Endothelial cell of umbilical vein (primary cell): ENCODE data around the gene MBOAT1. TPM values are rescaled to one million over a fixed set of nuclear protein-coding genes. Genes with fewer than 3 reads are reported as not detected.
"Not testable (repeated sequence)": the region's sequence is repeated elsewhere in the genome, so short reads cannot be mapped to it uniquely, and the experiment has no call there.

Source experiments
- BruUV-seq: library from RNA; stranded (reverse); fragments of 400-500 nt; replicated peaks from 2 replicates; lab custom pipeline; 2021; lab: Mats Ljungman, UMichigan
- CTCF ChIA-PET: fragments of 300-600, 350-600 bp; sonication (Branson Sonifier 250); formaldehyde crosslinking; loops from one replicate; lab custom pipeline; 2021; ENCODE audit warnings: antibody characterized with exemption, inconsistent platforms; lab: Charles Lee
- POLR2A ChIA-PET: fragments of 300-600, 350-600 bp; sonication (Branson Sonifier 250); formaldehyde crosslinking; loops from one replicate; lab custom pipeline; 2021; ENCODE audit warnings: antibody characterized with exemption, inconsistent platforms; lab: Charles Lee
- DNase-seq: peaks from one replicate; pipeline ENCODE4 v3.0.0-alpha.2; 2011; ENCODE audit warnings: low read depth, low spot score
- FAIRE-seq: peaks from 2 replicates; lab custom pipeline; 2011; peaks lifted over from hg19 to GRCh38; lab: Jason Lieb, UNC
- H2AFZ ChIP-seq: 2 replicates; pipeline ENCODE4 v1.6.0; 2012; ENCODE audit warnings: low read depth, low read length, control low read depth, inconsistent platforms
- H3K27ac ChIP-seq: 2 replicates; pipeline ENCODE4 v1.5.1; 2011; ENCODE audit warnings: low read depth, mild to moderate bottlenecking, control low read depth, low read length, moderate library complexity; ENCODE audit not compliant: insufficient read depth
- H3K27me3 ChIP-seq, 2 experiments: 2 replicates each; pipeline versions ENCODE4 v1.6.0 to v1.6.1; 2011; ENCODE audit warnings: low read length in 2 of 2, mixed read lengths in 1 of 2; ENCODE audit not compliant: control insufficient read depth in 2 of 2, insufficient read depth in 2 of 2
- H3K36me3 ChIP-seq, 2 experiments: 2 replicates in 1 of 2; 3 replicates in 1 of 2; pipeline ENCODE4 v1.5.1; 2011; ENCODE audit warnings: low read length in 2 of 2, mild to moderate bottlenecking in 1 of 2, moderate library complexity in 1 of 2; ENCODE audit not compliant: control insufficient read depth in 2 of 2, insufficient read depth in 2 of 2; ENCODE audit errors: extremely low read depth in 1 of 2
- H3K4me1 ChIP-seq: 3 replicates; pipeline ENCODE4 v1.5.1; 2011; ENCODE audit warnings: mild to moderate bottlenecking, low read length; ENCODE audit not compliant: control insufficient read depth, insufficient read depth; ENCODE audit errors: extremely low read depth
- H3K4me2 ChIP-seq: 2 replicates; pipeline ENCODE4 v1.6.1; 2011; ENCODE audit warnings: low read length, control low read depth, mixed read lengths; ENCODE audit not compliant: insufficient read depth
- H3K4me3 ChIP-seq, 3 experiments: fragments of 200-600 bp in 1 of 3; sonication (generic), shearing (Covaris generic) in 1 of 3; replicated peaks in 1 of 3; 2 replicates each; pipeline ENCODE4 v1.5.1; 2011 to 2016; ENCODE audit warnings: control low read depth in 3 of 3, low read length in 3 of 3, mild to moderate bottlenecking in 2 of 3, inconsistent platforms in 1 of 3, low read depth in 1 of 3, moderate library complexity in 1 of 3; ENCODE audit not compliant: insufficient read depth in 1 of 3
- H3K79me2 ChIP-seq: 2 replicates; pipeline ENCODE4 v1.6.0; 2012; ENCODE audit warnings: low read length, inconsistent platforms; ENCODE audit not compliant: control insufficient read depth, insufficient read depth
- H3K9ac ChIP-seq: replicated peaks from 2 replicates; pipeline ENCODE3; 2011; ENCODE audit warnings: low read length, control low read depth; ENCODE audit not compliant: insufficient read depth; ENCODE audit errors: extremely low read depth
- H3K9me1 ChIP-seq: replicated peaks from 3 replicates; pipeline ENCODE4 v1.6.0; 2011; ENCODE audit warnings: mild to moderate bottlenecking, low read length; ENCODE audit not compliant: control insufficient read depth, insufficient read depth; ENCODE audit errors: extremely low read depth
- H3K9me3 ChIP-seq: replicated peaks from 2 replicates; pipeline ENCODE4 v1.5.1; 2012; ENCODE audit warnings: low read length, inconsistent platforms; ENCODE audit not compliant: control insufficient read depth, insufficient read depth
- H4K20me1 ChIP-seq: replicated peaks from 2 replicates; pipeline ENCODE3; 2011; ENCODE audit warnings: mild to moderate bottlenecking, low read length; ENCODE audit not compliant: control insufficient read depth, insufficient read depth; ENCODE audit errors: extremely low read depth
- CTCF ChIP-seq, 2 donors: IDR thresholded peaks; 1 replicate in 1 of 2; 2 replicates in 1 of 2; pipeline ENCODE4 v1.5.1; 2011; ENCODE audit warnings: low read length in 2 of 2, mild to moderate bottlenecking in 2 of 2, moderate library complexity in 2 of 2, control low read depth in 1 of 2, inconsistent platforms in 1 of 2, low read depth in 1 of 2; ENCODE audit not compliant: insufficient read depth in 1 of 2; ENCODE audit errors: extremely low read depth in 1 of 2
- EZH2 ChIP-seq: IDR thresholded peaks from 2 replicates; pipeline ENCODE4 v1.6.1; 2012; ENCODE audit warnings: borderline replicate concordance, low read depth, mild to moderate bottlenecking, moderate library complexity, low read length, inconsistent platforms; ENCODE audit not compliant: severe bottlenecking
- FOS ChIP-seq: IDR thresholded peaks from 2 replicates; pipeline ENCODE4 v1.6.1; 2011; ENCODE audit warnings: mild to moderate bottlenecking, low read length, moderate library complexity, borderline replicate concordance; ENCODE audit not compliant: insufficient read depth
- GATA2 ChIP-seq: IDR thresholded peaks from 2 replicates; pipeline ENCODE4 v1.7.0; 2011; ENCODE audit warnings: low read depth, mild to moderate bottlenecking, moderate library complexity, mixed read lengths, low read length; ENCODE audit not compliant: insufficient read length, insufficient read depth
- JUN ChIP-seq: IDR thresholded peaks from 2 replicates; pipeline ENCODE4 v1.6.1; 2011; ENCODE audit warnings: borderline replicate concordance, low read depth; ENCODE audit not compliant: insufficient read length, insufficient read depth
- MYC ChIP-seq: IDR thresholded peaks from one replicate; pipeline ENCODE4 v1.6.1; 2011; ENCODE audit warnings: mild to moderate bottlenecking, low read depth, low read length
- POLR2A ChIP-seq: IDR thresholded peaks from 2 replicates; pipeline ENCODE4 v1.6.1; 2012; ENCODE audit warnings: low read depth, mild to moderate bottlenecking, control low read depth, low read length
- POLR2AphosphoS5 ChIP-seq: IDR thresholded peaks from 2 replicates; pipeline ENCODE4 v1.6.1; 2012; ENCODE audit warnings: low read depth, mild to moderate bottlenecking, control low read depth, low read length, moderate library complexity; ENCODE audit not compliant: insufficient read depth
- dilution Hi-C: fragments of 300-500 bp; cut with MboI; formaldehyde crosslinking; loops from one replicate; pipeline ENCODE4 v1.15.0; 2019; ENCODE audit warnings: low sequenced_read_pairs; ENCODE audit not compliant: extremely low pct_ligation_motif_present
- intact Hi-C: fragments of 100-400 bp; cut with micrococcal nuclease; formaldehyde crosslinking; loops from one replicate; pipeline ENCODE4 v1.10.0; 2022
- polyA plus RNA-seq, 4 experiments: library from polyadenylated mRNA; depleted of rRNA in 3 of 4; stranded (reverse) in 3 of 4; unstranded in 1 of 4; fragments of >200 nt; gene quantifications; 2 replicates each; pipeline versions ENCODE4 v1.2.1 to v1.2.3, GENCODE V29; 2011 to 2012; ENCODE audit warnings: missing spikeins in 1 of 4
- total RNA-seq: library from RNA; stranded (reverse); gene quantifications from 2 replicates; pipeline ENCODE4 v1.2.3, GENCODE V29; 2021

The MBOAT1 gene
- total and polyA plus RNA-seq, 2 donors (not counting 3 experiments of a cell fraction or from before 2014, with no cell fraction given) = 2.1 to 5.4 TPM

- H3K9me1 ChIP-seq = no peaks in the 10 kb centered on the region
- no peaks in the 10 kb centered on the region for H3K36me3 ChIP-seq
- H4K20me1 ChIP-seq = no peaks in the 10 kb centered on the region
- no peak for FAIRE-seq
- no TSS peak for BruUV-seq
- no peak overlapping the region for H3K27ac ChIP-seq
- H2AFZ ChIP-seq = no peak overlapping the region
- POLR2A ChIA-PET = no interaction called here
- H3K4me1 ChIP-seq = no peaks in the 10 kb centered on the region
- intact Hi-C loops (no loop called here), dilution Hi-C loops (no loop called here)
- H3K9me3 ChIP-seq = no peaks in the 10 kb centered on the region
- no peaks in the 10 kb centered on the region for H3K27me3 ChIP-seq
- H3K4me2 ChIP-seq = no peak overlapping the region
- no peak overlapping the region for H3K4me3 ChIP-seq
- DNase-seq = no peak
- TF ChIP-seq POLR2AphosphoS5 = no peak
- TF ChIP-seq POLR2A = no peak
- TF ChIP-seq JUN = no peak
- no peak for TF ChIP-seq CTCF (IDR thresholded peaks at IDR 0.05; ENCODE audit: extremely low read depth in 1 of 2, insufficient read depth in 1 of 2, low read depth in 1 of 2, low read length in 2 of 2)
- TF ChIP-seq EZH2 = no peak
- no peak for TF ChIP-seq MYC
- TF ChIP-seq FOS = no peak
- TF ChIP-seq GATA2 = no peak
- CTCF ChIA-PET = no interaction called here
- no peaks in the 10 kb centered on the region for H3K79me2 ChIP-seq
- no peak overlapping the region for H3K9ac ChIP-seq
Observed at GRCh38 chr6:20180935-20181334, 31.3 kb downstream of the MBOAT1 start.

GRCh38 chr6:20179287-20180045, 32.8 kb downstream of the MBOAT1 start:
- H3K36me3 ChIP-seq, CTCF ChIA-PET, H3K4me2 ChIP-seq, H3K9ac ChIP-seq, H3K9me1 ChIP-seq, H2AFZ ChIP-seq, dilution Hi-C loops, H4K20me1 ChIP-seq, H3K27me3 ChIP-seq, FAIRE-seq, BruUV-seq, H3K4me3 ChIP-seq, H3K79me2 ChIP-seq, H3K27ac ChIP-seq, DNase-seq, intact Hi-C loops, H3K9me3 ChIP-seq, POLR2A ChIA-PET, H3K4me1 ChIP-seq: not testable (repeated sequence)
